Lower lobe of right lung (tissue), 2 donors: Measurements from ENCODE around the gene AASDH. TPM values are rescaled to one million over a fixed set of nuclear protein-coding genes. Genes with fewer than 3 reads are reported as not detected.
A peak's percentile ranks its signal among the peaks of the same experiment; 100 is the strongest.

ENCODE experiments used
- ATAC-seq, 2 donors: fragments of 200-7000 bp; cut with Tn5 transposase; one replicate each; pipeline ENCODE4 v1.9.1; 2020 to 2022; ENCODE audit warnings: mild to moderate bottlenecking in 2 of 2, moderate library complexity in 2 of 2
- DNase-seq: peaks from one replicate; pipeline ENCODE4 v3.0.0-alpha.2; 2020
- H3K27ac ChIP-seq: fragments of 200-600 bp; one replicate; pipeline ENCODE4 v1.8.0; 2022
- H3K27me3 ChIP-seq: fragments of 200-600 bp; one replicate; pipeline ENCODE4 v1.8.0; 2022; ENCODE audit warnings: low read depth
- H3K36me3 ChIP-seq: fragments of 200-600 bp; one replicate; pipeline ENCODE4 v1.8.0; 2022; ENCODE audit warnings: mild to moderate bottlenecking
- H3K4me1 ChIP-seq: fragments of 200-600 bp; one replicate; pipeline ENCODE4 v1.8.0; 2022
- H3K4me3 ChIP-seq: fragments of 200-600 bp; one replicate; pipeline ENCODE4 v1.8.0; 2022; ENCODE audit warnings: mild to moderate bottlenecking
- H3K9me3 ChIP-seq: fragments of 200-600 bp; one replicate; pipeline ENCODE4 v1.8.0; 2022
- intact Hi-C: fragments of 100-400 bp; cut with DNase I; formaldehyde crosslinking; loops from one replicate; pipeline ENCODE4 v1.11.0; 2022
- total RNA-seq: library from RNA; stranded (reverse); fragmentation: NEBNext Ultra II Directional; extraction: Animal tissue kit (Norgen Biotek cat#: 25700); gene quantifications from one replicate; pipeline ENCODE4 v1.2.1, GENCODE V29; 2021
- TF ChIP-seq, protein P1 (sequence below): fragments of 200-600 bp; IDR thresholded peaks from one replicate; pipeline ENCODE4 v1.8.0; 2022; ENCODE audit warnings: antibody characterized with exemption, mild to moderate bottlenecking
- donor health status: DM: no; HTN: yes; CAD: no; lungs with severe emphysema.

Gene AASDH
- total RNA-seq, 1 donor from 2014 or later = 10.8 TPM

DNA sequence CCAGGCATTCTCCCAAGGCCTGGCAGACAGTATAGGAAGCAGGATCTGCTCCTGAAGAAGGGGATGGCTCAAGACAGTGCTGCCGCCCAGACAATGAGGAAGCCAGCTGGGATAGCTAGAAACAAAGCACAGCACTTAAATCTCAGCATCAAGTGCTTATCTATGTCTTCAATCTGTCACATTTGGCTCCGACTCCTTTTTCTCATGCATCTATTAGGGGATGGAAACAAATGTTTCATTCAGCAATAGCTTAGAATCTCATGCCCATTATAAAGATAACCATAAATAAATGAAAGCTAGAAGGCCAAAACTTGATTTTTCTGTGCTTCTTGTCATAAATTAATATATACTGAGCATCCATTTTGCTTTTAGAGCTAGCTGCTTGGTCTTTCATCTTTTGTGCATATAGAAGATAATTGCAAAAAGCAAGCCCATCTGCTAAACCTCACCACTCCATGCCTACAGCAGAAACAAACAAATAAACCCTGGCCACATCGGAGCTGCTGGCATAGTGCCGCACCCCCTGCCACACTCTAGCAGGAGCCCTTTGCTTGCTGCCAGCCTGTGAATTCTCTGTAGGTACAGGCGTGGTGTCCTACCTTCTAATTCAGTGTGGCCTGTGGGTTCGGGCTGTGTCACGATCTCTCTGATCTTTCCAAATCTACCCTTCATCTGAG is 75.9 kb downstream of the AASDH start:
- H3K4me3 ChIP-seq = no peak overlapping the region
- TF ChIP-seq, protein P1, sequence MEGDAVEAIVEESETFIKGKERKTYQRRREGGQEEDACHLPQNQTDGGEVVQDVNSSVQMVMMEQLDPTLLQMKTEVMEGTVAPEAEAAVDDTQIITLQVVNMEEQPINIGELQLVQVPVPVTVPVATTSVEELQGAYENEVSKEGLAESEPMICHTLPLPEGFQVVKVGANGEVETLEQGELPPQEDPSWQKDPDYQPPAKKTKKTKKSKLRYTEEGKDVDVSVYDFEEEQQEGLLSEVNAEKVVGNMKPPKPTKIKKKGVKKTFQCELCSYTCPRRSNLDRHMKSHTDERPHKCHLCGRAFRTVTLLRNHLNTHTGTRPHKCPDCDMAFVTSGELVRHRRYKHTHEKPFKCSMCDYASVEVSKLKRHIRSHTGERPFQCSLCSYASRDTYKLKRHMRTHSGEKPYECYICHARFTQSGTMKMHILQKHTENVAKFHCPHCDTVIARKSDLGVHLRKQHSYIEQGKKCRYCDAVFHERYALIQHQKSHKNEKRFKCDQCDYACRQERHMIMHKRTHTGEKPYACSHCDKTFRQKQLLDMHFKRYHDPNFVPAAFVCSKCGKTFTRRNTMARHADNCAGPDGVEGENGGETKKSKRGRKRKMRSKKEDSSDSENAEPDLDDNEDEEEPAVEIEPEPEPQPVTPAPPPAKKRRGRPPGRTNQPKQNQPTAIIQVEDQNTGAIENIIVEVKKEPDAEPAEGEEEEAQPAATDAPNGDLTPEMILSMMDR = no peak
- DNase-seq = no peak
- H3K27ac ChIP-seq = no peak overlapping the region
- intact Hi-C loops = no loop called here
- ATAC-seq = peak in 1 of 2 donors; percentile 43
- no peaks in the 10 kb centered on the region for H3K9me3 ChIP-seq
- H3K4me1 ChIP-seq = no peaks in the 10 kb centered on the region
- no peaks in the 10 kb centered on the region for H3K36me3 ChIP-seq
- no peaks in the 10 kb centered on the region for H3K27me3 ChIP-seq

DNA sequence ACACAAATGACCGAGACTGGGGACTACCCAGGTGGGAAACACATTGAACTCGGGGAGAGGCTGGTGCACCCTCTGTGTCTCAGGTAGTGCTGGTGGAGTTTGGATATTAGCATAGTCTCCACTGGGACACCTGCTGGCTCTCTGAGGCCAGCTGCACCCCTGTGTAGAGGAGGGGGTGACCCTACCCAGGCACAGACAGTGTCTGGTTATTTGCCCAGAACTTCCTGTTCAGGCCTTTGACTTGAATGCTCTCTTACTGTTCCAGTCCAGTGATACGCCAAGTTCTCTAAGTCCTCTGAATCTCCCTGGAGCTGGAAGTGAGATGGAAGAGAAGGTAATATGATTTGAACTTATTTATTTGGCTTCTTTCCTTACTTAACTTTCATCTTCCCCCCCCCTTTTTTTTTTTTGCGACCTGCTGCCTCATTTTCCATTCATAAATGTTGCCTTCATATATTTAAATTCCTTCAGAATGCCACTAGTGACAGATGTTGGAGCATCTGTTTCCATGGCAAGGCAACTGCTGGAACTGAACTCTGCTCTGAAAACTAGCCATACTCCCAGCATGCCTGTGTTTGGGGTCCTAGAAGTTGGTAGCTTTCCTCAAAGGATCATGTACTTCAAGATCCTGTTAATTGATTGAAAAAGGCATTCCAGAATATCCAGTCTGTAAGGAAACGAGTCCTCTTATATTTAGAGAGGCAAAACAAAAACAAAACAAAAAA is 76.7 kb downstream of the AASDH start:
- DNase-seq (no peak), ATAC-seq (no peak)
- no peaks in the 10 kb centered on the region for H3K9me3 ChIP-seq
- no peaks in the 10 kb centered on the region for H3K4me1 ChIP-seq
- no peaks in the 10 kb centered on the region for H3K27me3 ChIP-seq
- H3K27ac ChIP-seq = no peak overlapping the region
- TF ChIP-seq, protein P1 = no peak
- no peak overlapping the region for H3K4me3 ChIP-seq
- intact Hi-C loops = no loop called here
- no peaks in the 10 kb centered on the region for H3K36me3 ChIP-seq

GRCh38 chr4:56308384-56308783 is 78.9 kb downstream of the AASDH start:
- TF ChIP-seq, protein P1 = no peak
- intact Hi-C loops = no loop called here
- DNase-seq = no peak
- no peak for ATAC-seq
- Histone ChIP-seq H3K4me3 (no peak overlapping the region), H3K9me3 (no peaks in the 10 kb centered on the region), H3K27me3 (no peaks in the 10 kb centered on the region), H3K4me1 (no peaks in the 10 kb centered on the region), H3K27ac (no peak overlapping the region), H3K36me3 (no peaks in the 10 kb centered on the region)

DNA sequence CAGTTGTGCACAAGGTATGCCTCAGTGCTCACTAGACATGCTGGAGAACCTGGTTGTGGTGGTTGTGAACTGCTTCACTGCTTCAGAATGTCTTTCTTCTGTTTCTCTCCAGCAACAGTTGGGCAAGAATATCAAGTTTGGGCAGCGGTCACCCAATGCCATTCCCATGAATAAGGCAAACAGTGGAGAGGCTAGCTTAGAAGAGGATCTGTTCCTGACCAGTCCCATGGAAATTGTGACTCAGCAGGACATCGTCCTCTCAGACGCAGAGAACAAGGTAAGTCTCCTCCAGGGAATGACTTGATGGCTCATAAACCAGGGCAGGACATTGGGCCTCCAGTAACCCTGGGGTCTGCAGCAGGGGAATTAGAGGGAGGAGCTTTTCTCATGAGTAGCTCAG is 79.9 kb downstream of the AASDH start:
- H3K36me3 ChIP-seq = no peaks in the 10 kb centered on the region
- TF ChIP-seq, protein P1 = no peak
- H3K27me3 ChIP-seq = no peaks in the 10 kb centered on the region
- no peak overlapping the region for H3K4me3 ChIP-seq
- ATAC-seq (no peak), DNase-seq (no peak)
- no peak overlapping the region for H3K27ac ChIP-seq
- no peaks in the 10 kb centered on the region for H3K4me1 ChIP-seq
- no peaks in the 10 kb centered on the region for H3K9me3 ChIP-seq
- intact Hi-C loops = no loop called here

DNA sequence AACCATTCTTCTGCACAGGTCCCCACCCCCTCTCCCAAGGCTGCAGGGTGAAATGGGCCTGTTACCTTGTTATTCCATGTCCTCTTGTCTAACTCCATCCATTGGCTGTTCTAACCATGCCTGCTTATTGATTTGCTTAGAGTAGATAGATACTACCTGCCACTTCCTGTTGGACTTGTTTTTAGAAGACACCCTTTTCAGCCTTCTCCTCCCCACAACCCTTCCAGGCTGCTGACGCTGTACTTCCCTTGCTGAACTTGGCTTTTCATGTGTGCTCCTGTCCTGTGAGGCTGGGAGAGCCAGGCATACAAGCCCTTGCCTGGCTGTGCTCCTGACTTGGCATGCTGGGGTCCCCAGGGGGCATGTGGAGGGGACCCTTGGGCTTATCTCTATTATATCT is 81.9 kb downstream of the AASDH start:
- TF ChIP-seq, protein P1 = no peak
- no peak for DNase-seq
- Histone ChIP-seq H3K36me3 (no peaks in the 10 kb centered on the region), H3K27ac (no peak overlapping the region), H3K9me3 (no peaks in the 10 kb centered on the region), H3K4me3 (no peak overlapping the region), H3K27me3 (no peaks in the 10 kb centered on the region), H3K4me1 (peaks cover 8% of the 10 kb centered on the region)
- ATAC-seq = no peak
- intact Hi-C loops = no loop called here
